ENCODE data around the gene HAX1.
"Not testable (repeated sequence)": the region's sequence is repeated elsewhere in the genome, so short reads cannot be mapped to it uniquely, and the experiment has no call there.

HAX1 gene

DNA sequence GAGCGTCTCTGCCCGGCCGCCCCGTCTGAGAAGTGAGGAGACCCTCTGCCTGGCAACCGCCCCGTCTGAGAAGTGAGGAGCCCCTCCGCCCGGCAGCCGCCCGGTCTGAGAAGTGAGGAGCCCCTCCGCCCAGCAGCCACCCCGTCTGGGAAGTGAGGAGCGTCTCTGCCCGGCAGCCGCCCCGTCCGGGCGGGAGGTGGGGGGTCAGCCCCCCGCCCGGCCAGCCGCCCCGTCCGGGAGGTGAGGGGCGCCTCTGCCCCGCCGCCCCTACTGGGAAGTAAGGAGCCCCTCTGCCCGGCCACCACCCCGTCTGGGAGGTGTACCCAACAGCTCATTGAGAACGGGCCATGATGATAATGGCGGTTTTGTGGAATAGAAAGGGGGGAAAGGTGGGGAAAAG, 15.2 kb downstream of the HAX1 start:
- DNase-seq = not testable (repeated sequence)

DNA sequence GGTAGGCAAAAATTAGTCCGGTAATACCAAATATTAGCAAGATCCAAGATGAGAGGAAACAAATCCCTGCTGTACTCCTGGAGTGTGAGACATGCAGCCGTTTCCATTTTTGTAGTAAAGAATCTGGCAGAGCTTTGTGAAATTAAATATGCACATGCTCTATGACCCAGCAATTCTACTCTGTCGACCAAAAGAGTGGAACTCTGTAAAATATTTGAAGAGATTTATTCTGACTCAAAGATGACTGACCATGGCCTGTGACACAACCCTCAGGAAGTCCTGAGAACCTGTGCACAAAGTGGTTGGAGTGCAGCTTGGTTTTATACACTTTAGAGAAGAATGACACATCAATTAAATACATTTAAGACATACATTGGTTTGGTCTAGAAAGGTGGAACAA, 16.2 kb downstream of the HAX1 start:
- DNase-seq = no peak

DNA sequence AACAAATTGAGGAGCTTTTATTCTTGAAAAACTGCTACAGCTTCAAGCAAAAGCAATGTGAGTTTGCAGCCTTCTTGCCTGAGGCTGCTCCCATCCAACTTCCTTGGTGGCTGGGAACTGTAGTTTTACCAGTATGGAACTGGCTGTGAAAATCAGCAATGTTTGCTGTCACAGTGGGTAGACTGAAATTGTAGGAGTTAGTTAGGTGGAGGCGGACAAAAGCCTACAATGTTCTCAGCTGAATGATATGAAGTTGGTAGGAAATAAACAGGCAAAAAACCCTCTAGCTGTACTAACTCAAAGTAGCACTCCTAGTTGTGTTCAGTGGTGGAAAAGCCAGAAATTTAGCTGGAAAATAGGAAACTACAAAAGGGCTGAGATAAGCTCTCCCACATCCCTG, 18.5 kb downstream of the HAX1 start:
- no peak for DNase-seq

DNA sequence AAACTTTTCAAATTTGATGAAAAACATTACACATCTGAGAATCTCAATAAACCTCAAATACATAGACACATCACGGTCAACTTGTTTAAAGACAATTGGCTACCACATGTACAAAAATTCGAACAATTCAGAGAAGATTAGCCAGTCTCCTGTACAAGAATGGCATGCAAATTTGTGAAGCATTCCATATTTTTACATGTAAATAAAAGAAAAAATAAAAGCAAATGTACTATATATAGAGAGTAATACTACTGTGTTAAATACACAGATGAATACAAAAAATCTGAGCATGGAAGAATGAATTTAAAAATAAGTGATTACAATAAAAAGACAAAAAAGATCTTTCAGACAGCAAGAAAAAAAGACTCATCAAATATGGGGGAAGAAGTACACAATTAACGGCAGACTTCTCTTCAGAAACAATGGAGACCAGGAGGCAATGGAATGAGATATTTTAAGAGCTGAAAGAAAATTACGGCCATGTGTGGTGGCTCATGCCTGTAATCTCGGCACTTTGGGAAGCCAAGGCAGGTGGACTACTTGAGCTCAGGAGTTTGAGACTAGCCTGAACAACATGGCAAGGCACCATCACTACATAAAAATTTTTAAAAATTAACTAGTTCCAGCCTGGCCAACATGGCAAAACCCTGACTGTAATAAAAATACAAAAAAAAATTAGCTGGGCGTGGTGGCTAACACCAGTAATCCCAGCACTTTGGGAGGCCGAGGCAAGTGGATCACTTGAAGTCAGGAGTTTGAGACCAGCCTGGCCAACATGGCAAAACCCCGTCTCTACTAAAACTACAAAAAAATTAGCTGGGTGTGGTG, 23.2 kb downstream of the HAX1 start:
- DNase-seq = no peak

DNA sequence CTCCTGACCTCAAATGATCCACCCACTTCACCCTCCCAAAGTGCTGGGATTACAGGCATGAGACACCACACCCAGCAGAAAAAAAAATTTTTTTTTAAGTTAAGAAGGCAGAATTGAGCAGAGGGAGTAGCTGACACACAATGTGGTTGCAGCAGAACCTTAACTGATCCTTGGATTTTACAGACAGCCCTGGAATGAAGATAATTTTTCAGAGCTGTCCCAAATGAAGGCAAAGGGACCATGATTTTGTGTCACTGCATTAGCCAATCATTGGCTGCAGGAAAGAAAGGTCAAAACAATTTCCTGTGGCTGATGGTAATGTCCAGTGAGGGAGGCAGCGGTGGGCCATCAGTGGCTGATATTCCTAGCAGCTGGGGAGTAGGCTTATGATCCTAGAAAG, 29.2 kb downstream of the HAX1 start:
- DNase-seq = no peak

DNA sequence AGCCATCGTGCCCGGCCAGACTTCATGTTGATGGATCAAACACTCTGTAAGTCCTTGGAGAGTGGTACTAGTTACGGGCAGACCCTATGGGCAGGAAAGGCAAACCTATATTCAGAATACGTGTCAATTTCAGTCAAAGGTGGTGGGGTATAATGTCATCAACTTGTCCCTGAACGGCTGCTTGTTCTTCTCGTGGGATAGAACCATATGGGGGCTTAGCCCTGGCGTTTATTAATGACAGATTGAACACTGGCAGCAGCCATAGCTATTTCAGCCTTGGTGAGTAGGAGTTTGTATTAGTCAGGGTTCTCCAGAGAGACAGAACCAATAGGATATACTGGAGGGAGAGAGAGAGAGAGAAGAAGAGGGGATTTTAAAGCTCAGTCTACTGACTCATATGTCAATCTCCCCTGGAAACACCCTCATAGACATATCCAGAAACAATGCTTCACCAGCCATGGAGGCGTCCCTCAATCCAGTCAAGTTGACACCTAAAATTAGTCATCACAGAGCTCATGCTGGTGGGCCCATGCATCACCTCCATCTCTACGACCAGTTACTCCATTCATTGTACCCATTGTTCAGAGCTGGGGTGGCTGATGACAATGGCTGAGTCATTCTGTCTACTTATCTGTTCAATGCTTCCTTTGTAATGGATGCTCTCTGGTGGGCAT, 32.4 kb downstream of the HAX1 start:
- no peak for DNase-seq

DNA sequence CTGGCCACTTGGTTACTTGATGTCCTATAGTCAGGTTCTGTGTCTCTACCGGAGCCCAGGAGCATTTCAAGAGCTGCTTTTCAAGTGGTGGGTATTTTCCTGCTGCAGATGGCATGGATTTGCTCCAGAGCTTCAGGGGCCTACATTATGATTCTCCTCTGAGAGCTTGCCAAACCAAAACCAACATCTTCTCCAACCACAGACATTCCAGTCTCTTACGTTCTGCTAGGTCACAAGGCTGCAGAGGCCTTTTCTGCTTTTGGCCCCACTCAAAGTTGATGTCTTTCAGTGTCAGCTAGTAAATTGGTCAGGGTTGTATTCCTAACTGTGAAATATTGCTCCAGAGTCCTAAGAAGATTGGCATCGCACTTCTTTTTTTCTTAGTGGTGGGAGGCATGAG, 33.7 kb downstream of the HAX1 start:
- DNase-seq = no peak

DNA sequence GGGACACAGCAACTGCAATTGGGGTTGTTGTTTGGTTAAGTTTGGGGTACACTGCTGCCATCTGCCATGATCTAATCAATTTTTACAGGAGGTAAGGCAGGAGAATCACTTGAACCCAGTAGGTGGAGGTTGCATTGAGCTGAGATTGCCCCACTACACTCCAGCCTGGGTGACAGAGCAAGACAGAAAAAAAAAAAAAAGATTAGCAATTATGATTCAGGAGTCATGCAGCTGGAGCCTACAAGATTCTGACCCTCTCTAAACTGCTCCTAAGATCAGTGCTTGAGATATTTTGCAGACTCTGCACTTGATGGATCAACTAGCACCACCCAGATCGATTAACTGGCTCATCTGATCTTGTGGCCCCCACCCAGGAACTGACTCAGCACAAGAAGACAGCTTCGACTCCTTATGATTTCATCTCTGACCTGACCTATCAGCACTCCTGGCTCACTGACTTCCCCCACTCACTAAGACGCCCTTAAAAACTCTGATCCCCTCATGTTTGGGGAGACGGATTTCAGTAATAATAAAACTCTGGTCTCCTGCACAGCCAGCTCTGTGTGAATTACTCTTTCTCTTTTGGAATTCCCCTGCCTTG, 35.3 kb downstream of the HAX1 start:
- peak; percentile 22 for DNase-seq

DNA sequence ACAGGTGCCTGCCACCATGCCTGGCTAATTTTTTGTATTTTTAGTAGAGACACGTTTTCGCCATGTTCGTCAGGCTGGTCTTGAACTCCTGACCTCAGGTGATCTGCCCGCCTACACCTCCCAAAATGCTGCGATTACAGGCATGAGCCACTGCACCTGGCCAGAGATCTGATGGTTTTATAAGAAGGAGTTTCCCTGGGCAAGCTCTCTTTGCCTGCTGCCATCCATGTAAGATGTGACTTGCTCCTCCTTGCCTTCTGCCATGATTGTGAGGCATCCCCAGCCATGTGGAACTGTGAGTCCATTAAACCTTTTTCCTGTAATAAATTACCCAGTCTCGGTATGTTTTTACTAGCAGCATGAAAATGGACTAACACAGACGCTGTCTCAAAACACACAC, 36.7 kb downstream of the HAX1 start:
- not testable (repeated sequence) for DNase-seq

DNA sequence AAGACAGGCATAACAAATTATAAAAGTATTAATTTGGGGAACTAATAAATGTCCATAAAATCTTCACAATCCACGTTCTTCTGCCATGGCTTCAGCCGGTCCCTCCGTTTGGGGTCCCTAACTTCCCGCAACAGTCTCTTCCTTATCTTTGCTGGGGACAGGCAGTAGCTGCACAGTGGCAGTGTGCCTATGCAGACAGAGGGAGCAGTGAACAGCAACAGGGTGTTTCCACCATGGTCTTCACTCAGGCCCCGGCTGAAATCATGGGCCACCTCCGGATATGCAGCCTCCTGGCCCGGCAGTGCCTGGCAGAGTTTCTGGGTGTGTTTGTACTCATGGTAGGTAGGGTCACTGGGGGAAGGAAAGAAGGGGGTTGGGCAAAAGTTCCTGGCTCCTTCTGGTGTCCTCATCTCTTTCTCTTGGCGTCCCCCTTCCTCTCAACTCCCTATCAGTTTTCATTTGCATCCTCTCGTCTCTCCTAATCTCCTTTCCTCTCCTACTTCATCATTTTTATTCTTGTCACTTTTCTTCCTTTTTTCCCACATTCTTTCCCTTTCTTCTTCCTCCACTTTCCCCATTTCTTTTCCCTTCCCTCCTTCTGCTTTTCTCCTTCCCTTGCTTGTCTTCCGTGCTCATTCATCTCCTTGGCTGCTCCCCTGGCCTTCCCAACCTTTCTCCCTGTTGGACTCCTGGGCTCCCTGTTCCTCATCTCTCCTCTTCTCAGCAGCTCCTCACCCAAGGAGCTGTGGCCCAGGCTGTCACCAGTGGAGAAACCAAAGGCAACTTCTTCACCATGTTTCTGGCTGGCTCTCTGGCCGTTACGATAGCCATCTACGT, 40.0 kb downstream of the HAX1 start:
- not testable (repeated sequence) for DNase-seq

DNA sequence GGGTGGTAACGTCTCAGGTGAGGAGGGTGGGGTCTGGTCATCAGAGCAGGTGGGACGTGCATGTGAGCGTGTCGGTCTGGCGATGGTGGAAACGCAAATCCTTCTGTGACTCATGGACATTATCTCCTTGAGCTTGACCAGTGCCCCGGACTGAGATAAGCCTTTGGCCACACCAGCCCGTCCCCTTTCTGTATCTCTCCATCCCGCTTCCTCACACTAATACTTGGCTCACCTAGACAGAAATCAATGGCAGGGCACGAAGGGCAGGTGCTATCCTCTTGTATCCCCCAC, 40.6 kb downstream of the HAX1 start:
- no peak for DNase-seq

DNA sequence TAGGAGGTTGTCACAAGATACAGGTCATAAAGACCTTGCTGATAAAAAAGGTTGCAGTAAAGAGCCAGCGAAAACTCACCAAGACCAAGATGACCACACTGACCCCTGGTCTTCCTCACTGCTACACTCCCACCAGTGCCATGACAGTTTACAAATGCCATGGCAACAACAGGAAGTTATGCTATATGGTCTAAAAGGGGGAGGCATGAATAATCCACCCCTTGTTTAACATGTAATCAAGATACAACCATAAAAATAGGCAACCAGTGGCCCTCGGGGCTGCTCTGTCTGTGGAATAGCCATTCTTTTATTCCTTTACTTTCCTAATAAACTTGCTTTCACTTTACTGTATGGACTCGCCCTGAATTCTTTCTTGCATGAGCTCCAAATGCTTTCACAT, 41.8 kb downstream of the HAX1 start:
- not testable (repeated sequence) for DNase-seq

DNA sequence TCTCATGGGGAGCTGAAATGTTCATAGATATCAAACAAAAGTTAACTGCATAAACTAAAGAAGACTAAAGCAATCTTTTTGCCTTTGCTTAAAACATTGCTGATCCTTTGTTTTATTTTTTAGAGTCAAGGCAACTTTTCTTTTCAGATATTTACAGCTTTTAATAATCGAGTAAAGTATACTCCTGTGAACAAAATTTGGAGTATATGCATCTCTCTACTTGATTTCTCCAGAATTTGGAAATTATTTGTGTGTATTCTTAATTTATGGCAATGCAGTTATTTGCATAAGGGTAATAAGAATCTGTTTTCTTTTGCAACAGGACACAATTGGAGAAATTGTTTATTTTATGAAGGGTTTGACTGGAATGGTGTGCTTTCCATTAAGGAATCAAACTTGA, 44.3 kb downstream of the HAX1 start:
- no peak for DNase-seq

DNA sequence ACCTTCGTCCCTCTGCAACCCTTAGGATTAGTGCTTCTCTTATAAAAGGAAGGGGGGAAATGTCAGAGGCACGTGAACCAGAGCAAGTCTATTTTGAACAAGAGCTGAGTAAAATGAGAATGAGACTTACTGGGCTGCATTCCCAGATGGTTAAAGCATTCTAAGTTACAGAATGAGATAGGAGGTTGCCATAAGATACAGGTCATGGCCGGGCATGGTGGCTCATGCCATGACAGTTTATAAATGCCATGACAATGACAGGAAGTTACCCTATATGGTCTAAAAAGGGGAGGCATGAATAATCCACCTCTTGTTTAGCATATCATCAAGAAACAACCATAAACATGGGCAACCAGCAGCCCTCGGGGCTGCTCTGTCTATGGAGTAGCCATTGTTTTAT, 46.0 kb downstream of the HAX1 start:
- no peak for DNase-seq

DNA sequence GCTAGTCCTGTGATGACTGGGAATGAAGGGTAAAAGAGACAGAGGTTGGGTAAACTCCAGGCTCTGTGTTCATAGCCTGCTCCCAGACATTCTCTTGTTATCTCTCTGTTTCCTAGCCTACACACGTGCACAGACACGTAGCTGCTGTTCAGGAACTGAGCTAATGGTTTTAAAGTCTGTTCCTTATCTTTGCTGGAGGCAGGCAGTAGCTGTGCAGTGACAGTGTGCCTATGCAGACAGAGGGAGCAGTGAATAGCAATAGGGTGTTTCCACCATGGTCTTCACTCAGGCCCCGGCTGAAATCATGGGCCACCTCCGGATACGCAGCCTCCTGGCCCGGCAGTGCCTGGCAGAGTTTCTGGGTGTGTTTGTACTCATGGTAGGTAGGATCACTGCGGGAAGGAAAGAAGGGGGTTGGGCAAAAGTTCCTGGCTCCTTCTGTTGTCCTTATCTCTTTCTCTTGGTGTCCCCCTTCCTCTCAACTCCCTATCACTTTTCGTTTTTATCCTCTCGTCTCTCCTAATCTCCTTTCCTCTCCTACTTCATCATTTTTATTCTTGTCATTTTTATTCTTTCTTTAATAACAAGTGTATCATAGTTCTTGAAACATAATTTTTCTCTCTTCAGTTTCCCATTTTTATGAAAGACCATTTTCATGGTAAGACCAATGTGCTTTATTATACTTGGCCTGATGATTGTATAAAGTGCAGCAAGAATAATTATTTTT, 48.6 kb downstream of the HAX1 start, which contains the start of gene AQP10:
AQP10 (plus strand) TSS at position 212 of the 727 bp plus-strand sequence; CDS start at position 275, 63 bp downstream.
- DNase-seq = no peak

DNA sequence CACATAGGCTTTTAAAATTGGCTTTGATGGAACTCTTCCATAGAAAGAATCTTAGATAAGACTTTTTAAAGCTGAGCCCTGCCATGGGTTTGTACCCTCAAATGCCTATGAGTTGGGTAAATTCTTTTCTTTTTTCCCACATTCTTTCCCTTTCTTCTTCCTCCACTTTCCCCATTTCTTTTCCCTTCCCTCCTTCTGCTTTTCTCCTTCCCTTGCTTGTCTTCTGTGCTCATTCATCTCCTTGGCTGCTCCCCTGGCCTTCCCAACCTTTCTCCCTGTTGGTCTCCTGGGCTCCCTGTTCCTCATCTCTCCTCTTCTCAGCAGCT, 49.1 kb downstream of the HAX1 start:
- DNase-seq = not testable (repeated sequence)

DNA sequence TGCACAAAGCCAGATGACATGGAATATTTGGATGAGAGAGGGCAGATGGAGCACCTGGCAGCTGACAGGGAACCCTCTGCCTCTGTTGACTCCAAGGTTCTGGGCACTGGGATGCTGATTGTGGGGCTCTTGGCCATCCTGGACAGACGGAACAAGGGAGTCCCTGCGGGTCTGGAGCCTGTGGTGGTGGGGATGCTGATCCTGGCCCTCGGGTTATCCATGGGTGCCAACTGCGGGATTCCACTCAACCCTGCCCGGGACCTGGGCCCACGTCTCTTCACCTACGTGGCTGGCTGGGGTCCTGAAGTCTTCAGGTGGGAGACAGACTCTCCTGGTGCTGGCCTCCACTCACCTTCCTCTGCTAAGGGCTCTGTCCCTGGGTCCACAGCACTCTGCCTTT, 51.1 kb downstream of the HAX1 start:
- no peak for DNase-seq

DNA sequence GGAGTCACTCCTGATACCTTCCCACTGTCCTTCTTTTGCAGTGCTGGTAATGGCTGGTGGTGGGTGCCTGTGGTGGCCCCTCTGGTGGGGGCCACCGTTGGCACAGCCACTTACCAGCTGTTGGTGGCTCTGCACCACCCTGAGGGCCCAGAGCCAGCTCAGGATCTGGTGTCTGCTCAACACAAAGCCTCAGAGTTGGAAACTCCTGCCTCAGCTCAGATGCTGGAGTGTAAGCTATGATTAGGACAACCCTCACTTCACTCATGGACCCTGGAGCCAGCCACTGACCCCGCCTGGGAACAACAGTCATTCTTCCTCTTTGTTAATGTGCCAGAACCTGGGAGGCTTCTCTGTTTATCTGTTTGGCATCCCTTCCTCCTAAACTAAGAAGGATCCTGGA, 51.8 kb downstream of the HAX1 start:
- no peak for DNase-seq

DNA sequence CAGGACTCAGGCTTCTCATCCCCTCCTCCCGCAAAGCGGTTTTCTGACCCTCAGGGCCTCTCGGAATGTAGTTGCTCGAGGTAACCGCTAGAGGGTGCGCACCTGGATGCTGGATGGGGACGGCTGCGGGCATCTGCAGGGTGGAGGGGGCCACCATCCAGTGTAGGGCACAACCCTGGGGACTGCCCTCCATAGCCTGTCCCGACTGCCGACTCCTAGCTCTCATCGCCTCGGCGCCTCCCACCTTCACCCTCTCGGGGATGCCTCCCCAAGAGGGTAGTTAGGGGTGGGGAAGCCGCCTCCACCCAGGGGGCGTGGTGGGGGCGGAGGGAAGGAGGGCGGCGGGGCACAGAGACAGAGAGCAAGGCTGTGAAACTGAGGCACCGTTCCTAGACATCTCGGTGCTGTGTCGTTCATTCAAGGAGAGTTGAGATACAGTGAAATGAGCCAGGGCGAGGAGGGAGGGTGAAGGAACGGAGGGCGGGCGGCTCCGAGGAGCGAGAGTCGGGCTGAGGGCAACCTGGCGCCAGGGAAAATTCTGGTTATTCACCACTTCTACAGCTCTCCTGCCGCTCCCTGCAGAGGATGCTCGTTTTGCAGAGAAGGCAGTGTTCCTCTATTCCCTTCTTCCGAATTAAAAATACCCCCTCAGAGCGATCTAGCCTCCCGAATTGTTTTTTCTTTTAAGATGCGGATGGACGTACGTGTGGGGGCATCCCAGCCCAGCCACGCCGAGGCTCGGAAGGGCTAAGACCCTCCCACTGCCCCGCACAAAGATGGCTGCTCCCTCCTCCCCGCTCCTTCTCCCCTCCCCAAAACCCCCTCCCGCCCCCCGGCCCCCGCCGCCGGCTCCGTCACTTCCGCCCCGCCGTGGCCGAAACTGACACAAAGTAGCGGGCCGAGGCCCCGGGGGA, 52.5 kb downstream of the HAX1 start, which contains the start of gene ATP8B2:
ATP8B2 (plus strand) TSS at position 857 of the 914 bp plus-strand sequence. CDS start 2,617 bp downstream, outside the sequence.
- DNase-seq = peak; percentile 88
